Stimulated activated CD4-positive, alpha-beta T cell treated with anti-CD3 and anti-CD28 coated beads, Interleukin-1b, Interleukin-23, amount 100 ng/mL, for 1 hour (primary cell): Measurements from ENCODE around the gene IL4R.
"Not testable (repeated sequence)": the region's sequence is repeated elsewhere in the genome, so short reads cannot be mapped to it uniquely, and the experiment has no call there.

Source experiments
- DNase-seq, 2 donors: peaks; one replicate each; pipeline ENCODE4 v3.0.0-alpha.2; 2020; ENCODE audit warnings: low read depth in 2 of 2

The IL4R gene

GRCh38 chr16:27329376-27330079 is 15.8 kb downstream of the IL4R start:
- not testable (repeated sequence) for DNase-seq

DNA sequence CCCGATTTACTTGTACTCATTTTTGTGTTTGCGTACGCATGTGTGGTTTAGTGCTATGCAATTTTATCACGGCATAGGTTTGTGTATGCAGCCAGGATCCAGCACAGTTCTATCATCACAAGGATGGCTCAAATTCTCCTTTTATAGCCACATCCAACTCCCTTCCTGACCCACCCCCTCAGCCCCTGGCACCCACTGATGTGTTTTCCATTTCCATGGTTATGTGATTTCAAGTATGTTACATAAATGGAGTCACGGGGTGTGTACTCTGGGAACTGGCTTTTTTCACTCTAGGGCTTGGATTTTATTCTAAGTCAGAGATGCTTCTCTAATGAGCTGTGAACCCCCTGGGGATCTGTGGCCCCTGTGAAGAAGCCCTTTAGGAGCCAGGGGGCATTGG is 16.8 kb downstream of the IL4R start:
- DNase-seq: no peak

- DNase-seq: no peak
These were observed 18.3 kb downstream of the IL4R start for GRCh38 chr16:27332105-27332504.

DNA sequence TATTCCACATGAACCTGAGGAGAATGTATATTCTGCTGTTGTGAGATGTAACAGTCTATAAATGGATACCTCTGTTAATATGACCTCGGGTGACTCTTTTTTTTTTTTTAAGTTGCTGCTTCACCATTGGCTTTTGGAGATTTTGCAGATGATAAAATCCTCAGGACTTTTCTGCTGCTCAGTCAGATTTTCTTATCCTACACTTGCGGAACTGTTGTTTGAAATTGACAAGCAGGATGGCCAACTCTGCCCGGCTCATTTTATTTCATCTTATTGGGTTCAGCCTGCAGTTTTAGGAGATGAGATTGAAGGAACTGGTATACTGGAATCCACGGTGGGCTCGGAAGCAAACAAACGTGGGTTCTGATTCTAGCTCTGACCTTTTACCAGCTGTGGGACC is 19.3 kb downstream of the IL4R start:
- DNase-seq: no peak

- no peak for DNase-seq
These were observed 19.8 kb downstream of the IL4R start for GRCh38 chr16:27333549-27333948.

DNA sequence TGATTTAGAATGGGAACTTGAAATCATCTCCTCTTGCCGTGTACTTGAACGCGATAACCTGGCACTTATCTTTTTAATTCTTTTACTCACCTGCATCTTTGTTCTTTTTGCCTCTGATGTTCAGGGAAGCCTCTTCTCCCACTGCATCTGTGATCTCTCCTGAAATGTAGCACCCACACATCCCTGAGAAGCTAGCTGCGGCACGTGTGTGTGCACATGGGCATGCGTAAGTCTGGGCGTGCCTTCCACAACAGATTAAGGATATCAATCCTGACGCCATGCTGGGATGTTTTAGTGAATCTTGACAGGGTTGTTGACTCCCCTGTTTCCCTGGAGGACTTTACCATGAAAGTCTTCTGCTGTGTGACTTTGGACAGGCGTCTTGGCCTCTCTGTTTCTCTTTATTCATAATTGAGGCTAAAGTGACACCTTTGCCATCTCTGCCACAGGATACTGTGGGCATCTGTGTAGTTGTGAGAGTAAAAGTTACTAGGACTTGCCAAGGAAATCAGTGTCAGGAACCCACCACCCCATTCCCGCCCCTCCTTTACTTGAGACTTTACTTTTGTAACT is 20.5 kb downstream of the IL4R start:
- no peak for DNase-seq

- no peak for DNase-seq
These were observed 21.1 kb downstream of the IL4R start for GRCh38 chr16:27334838-27335237.

GRCh38 chr16:27335349-27336053 is 21.7 kb downstream of the IL4R start:
- no peak for DNase-seq

GRCh38 chr16:27337024-27337423 is 23.2 kb downstream of the IL4R start:
- no peak for DNase-seq

DNA sequence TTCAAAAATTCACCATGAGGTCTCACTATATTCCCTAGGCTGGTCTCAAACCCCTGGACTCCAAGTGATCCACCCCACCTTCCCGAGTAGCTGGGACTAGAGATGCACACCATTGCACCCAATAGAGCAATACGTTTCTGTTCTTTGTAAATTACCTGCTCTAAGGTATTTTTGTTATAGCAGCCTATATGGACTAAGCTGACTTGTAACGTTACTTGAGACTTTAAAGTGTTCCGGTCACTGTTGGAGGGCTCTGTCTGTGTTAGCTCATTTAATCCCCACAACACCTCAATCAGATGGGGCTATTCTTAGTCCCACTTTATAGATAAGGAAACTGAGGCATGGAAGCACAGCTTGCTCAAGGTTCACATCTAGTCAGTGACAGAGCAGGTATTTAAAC is 25.4 kb downstream of the IL4R start:
- no peak for DNase-seq

DNA sequence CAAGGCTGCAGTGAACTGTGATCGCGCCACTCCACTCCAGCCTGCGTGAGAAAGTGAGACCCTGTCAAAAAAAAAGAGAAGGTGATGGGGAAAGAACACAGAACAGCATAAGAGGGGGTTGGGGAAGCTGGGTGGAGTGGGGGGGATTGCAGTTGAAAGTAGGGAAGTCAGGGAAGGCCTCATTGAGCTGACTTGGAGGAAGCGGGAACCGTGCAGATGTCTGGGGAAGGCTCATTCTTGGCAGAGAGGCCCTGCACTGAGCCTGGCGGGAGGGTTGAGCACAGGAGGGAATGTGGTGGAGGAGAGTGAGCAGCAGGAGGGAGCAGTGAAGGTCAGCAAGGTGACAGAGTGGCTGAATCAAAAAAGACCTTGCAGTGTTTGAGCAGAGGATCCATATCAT is 26.9 kb downstream of the IL4R start:
- DNase-seq: no peak

DNA sequence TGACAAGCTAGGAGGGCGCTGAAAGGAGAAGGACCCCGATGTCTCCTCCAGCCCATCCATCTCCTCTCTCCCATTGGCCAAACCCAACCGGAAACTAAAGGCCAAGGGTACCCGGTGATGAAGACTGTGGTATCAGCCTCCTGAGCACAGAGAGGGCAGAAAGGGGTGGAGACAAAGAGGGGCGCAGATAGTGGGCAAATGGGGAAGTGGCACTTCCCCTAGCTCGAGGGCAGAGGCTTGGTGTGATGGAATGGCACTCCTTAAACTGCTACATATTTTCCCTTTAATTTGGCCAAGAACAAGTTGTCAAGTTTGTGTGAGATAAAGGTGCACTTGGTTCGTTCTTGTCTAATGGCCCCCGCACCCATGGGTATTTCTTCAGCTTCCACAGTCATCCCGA is 27.8 kb downstream of the IL4R start:
- no peak for DNase-seq

GRCh38 chr16:27341971-27342370 is 28.2 kb downstream of the IL4R start:
- DNase-seq: no peak

DNA sequence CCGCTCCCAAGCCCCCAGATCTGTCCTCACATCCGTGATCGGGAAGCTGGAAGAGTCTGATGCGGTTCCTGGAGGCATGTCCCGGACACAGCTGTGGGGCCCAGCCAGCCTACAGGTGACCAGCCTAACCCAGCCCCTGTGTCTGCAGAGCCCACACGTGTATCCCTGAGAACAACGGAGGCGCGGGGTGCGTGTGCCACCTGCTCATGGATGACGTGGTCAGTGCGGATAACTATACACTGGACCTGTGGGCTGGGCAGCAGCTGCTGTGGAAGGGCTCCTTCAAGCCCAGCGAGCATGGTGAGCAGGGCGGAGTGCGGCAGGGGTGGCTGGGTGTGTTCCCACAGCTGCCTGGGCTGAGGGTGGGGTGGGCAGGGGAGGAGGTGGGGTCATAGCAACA is 30.9 kb downstream of the IL4R start:
- no peak for DNase-seq

DNA sequence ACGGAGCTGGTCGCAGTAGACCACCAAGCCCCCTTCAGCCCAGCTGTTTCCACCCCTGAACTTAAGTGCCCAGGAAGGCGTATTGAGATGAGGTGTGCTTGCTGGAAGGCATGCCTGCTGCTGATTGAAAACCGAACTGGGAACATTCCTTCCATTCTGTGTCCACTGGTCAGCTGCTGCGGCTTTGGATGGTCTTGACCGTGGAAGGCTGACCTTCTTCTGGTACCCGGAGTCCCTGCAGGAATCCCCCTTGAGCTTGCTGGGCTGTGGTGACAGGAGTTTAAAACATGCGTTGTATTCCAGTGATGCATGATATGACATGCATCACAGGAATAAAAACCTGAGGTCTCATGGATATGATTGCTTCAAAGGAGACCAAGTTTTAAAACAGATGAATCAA is 31.4 kb downstream of the IL4R start:
- no peak for DNase-seq

DNA sequence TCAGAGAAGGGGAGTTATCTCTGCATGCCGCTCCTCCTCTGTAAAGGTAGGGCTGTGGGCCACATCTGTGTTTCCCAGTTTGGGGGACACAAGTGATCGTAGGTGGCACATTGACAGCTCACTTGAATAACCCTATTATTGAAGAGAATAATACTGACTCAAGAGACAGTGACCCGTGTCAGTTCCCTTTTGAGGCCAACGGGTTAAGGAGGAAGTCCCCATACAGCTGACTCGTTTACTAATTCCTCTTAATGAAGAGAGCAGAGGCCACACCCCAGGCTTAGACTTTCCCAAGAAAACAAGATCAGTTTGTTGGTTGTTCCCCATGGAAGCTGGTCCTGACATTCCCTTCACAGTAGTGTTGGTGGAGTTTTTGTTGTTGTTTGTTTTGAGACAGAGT is 33.0 kb downstream of the IL4R start:
- no peak for DNase-seq

DNA sequence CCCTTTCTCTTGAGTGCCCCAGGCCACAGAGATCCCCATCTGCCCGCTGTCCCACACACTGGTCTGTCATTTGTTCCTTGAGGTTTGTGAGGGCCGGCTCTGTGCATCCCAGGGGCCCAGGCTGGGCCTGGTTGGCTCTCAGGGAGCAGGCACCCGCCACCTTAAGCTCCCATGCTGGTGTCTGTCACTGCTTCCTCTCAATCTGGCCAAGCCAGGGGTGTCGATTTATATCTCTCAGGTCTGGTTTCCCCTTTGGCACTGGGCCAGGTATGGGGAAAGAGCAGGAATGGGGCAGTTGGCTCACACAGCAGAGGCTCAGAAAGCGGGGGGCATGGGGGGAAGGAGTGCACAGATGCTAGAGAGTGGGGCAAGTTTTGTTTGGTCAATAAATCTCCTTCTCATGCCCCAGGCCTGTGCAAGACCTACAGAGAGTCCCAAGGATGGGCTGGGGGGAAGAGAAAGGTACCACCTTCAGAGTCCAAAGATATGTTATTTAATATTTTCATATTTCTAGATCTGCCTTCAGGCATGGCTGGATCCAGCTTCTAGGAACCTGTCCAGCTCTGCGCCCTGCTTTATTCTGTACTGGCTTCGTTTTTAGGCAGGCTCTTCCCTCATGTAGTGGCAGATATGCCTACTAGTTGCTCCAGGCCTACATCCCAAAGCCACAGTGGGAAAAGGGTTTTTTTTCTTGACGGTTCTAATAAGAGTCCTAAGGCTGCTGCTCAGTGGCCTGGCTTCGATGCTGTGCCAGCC is 34.3 kb downstream of the IL4R start:
- no peak for DNase-seq

- no peak for DNase-seq
These were observed 35.5 kb downstream of the IL4R start for GRCh38 chr16:27349276-27349675.

DNA sequence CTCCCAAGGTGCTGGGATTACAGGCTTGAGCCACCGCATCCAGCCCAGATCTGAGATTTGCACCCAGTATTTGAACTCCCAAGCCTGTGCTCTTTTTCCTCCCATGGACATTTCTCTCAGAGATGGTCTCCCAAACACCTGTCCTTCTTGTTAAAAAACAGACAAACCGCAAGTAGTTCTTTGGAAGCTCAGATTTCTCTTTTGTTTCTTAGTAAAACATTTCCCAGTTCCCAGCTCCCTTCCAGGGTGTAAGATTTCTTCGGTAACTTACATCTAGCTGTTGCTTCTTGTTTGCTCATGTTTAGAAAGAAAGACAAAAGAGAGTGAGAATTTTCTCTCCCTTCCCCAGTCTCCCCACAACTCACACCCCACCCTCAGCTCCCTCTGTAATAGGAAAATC is 36.2 kb downstream of the IL4R start:
- no peak for DNase-seq

GRCh38 chr16:27351989-27352388 is 38.2 kb downstream of the IL4R start:
- no peak for DNase-seq

- DNase-seq: no peak
These were observed 40.1 kb downstream of the IL4R start for GRCh38 chr16:27353853-27354252.

GRCh38 chr16:27355610-27356009 is 41.8 kb downstream of the IL4R start:
- peak in 1 of 2 donors; percentile 31 for DNase-seq

DNA sequence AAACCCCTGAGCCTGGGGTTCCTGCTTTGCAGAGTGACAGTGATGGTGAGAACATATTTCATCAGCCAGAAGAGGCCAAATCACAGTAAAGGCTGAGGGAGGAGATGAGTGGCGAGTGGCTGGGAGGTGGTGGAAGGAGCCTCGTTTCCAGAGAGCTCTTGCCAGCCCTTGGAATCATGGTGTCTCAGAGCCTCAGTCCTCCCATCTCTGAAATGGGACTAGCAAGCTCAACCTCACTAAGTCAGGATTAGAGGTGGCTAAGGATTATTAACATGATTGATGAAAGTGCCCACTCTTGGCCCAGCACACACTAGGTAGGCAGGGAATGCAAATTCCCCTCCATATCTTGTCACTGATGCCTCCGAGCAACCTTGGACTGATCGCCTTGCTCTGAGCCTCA is 43.0 kb downstream of the IL4R start:
- DNase-seq: no peak
